ENCODE measurements around the gene EIF4EBP2. TPM values are rescaled to one million over a fixed set of nuclear protein-coding genes. Genes with fewer than 3 reads are reported as not detected.

The EIF4EBP2 gene
- total RNA-seq, 1 experiment from 2014 or later, result 93.2 TPM

- H2BK12ac ChIP-seq (ENCODE audit: insufficient read length, low read depth, low read length), result no peak overlapping the region
- H2BK120ac ChIP-seq (ENCODE audit: low read depth, low read length, poor library complexity, severe bottlenecking), result no peak overlapping the region
These were observed 25.8 kb upstream of the EIF4EBP2 start for GRCh38 chr10:70378122-70378521.

More at GRCh38 chr10:70378122-70378521, 25.8 kb upstream of the EIF4EBP2 start:
- Histone ChIP-seq H4K20me1 (ENCODE audit: control insufficient read depth, insufficient read depth, insufficient read length) (no peaks in the 10 kb centered on the region), H3K18ac (ENCODE audit: insufficient read length, low read depth, low read length) (no peak overlapping the region), H3K4me2 (ENCODE audit: insufficient read depth, insufficient read length, low read length) (no peak overlapping the region), H3K9ac (ENCODE audit: extremely low read depth, insufficient read length, low read length) (no peak overlapping the region), H3K79me2 (ENCODE audit: insufficient read depth, low read length) (no peaks in the 10 kb centered on the region), H3K14ac (ENCODE audit: insufficient read depth, low read length) (no peak overlapping the region), H2BK15ac (ENCODE audit: low read depth, low read length) (no peak overlapping the region), H2AK5ac (ENCODE audit: insufficient read length, low read length) (no peak overlapping the region), H3K79me1 (ENCODE audit: insufficient read depth, low read depth, low read length, poor library complexity, severe bottlenecking) (no peaks in the 10 kb centered on the region), H2AFZ (ENCODE audit: low read length) (no peak overlapping the region), H2BK5ac (ENCODE audit: insufficient read length, low read length) (no peak overlapping the region), H3K9me3 (ENCODE audit: control insufficient read depth, low read depth, low read length) (no peaks in the 10 kb centered on the region), H3T11ph (ENCODE audit: low read length) (no peak overlapping the region), H3K27me3 (ENCODE audit: insufficient read depth, low read length) (no peaks in the 10 kb centered on the region; the same call in 1 of the 2 replicates), H3K27ac (ENCODE audit: insufficient read length, low read depth, low read length) (no peak overlapping the region), H3K4ac (ENCODE audit: low read depth, low read length) (no peak overlapping the region), H3K4me1 (ENCODE audit: insufficient read depth, low read length) (no peaks in the 10 kb centered on the region; the same call in 1 of the 2 replicates), H4K5ac (ENCODE audit: insufficient read length, low read depth, low read length) (no peak overlapping the region), H3K23me2 (ENCODE audit: insufficient read length, low read depth, low read length, poor library complexity, severe bottlenecking) (peaks cover 10% of the 10 kb centered on the region), H3K23ac (ENCODE audit: insufficient read length, low read depth, low read length) (no peak overlapping the region), H3K56ac (ENCODE audit: insufficient read length, low read depth, low read length) (no peak overlapping the region), H4K91ac (ENCODE audit: insufficient read length, low read depth, low read length) (no peak overlapping the region), H4K8ac (replicated peaks; ENCODE audit: insufficient read length, low read depth, low read length) (no peak overlapping the region), H2BK20ac (ENCODE audit: low read depth, low read length, poor library complexity, severe bottlenecking) (no peak overlapping the region)
- Mint-ChIP-seq H3K36me3 (ENCODE audit: insufficient read depth in 1 of 3, low read depth in 3 of 3) (peaks cover 14 to 29% (median 22%) of the 10 kb centered on the region in 3 experiments), H3K9me3 (peaks cover 4 to 7% of the 10 kb centered on the region in 2 experiments; a peak in 3 of 5 replicates), H3K27me3 (ENCODE audit: low read depth) (peaks cover 23% of the 10 kb centered on the region), H3K27ac (no peak overlapping the region), H3K4me3 (no peak overlapping the region), H3K4me1 (peaks cover 22 to 30% of the 10 kb centered on the region in 2 experiments)
- no CpG with 5 or more reads among the region's 6 CpGs for WGBS (ENCODE audit: extremely low coverage, insufficient read length, low lambda C conversion rate)
- no peak for DNase-seq
- no peak for TF ChIP-seq CTCF (conservative IDR thresholded peaks at IDR 0.05)

Measured in H9 (cell line).